PC-3 (cell line): ENCODE measurements around the gene HECTD2. TPM values are rescaled to one million over a fixed set of nuclear protein-coding genes. Genes with fewer than 3 reads are reported as not detected.
A peak's percentile ranks its signal among the peaks of the same experiment; 100 is the strongest.

Source experiments
- ATAC-seq: fragments of 200-7000 bp; cut with Tn5 transposase; 2 replicates; pipeline ENCODE4 v1.9.1; 2020; ENCODE audit warnings: mild to moderate bottlenecking, moderate library complexity
- BruUV-seq: library from RNA; stranded (reverse); fragments of 400-500 nt; replicated peaks from 2 replicates; lab custom pipeline; 2021; lab: Mats Ljungman, UMichigan
- CTCF ChIA-PET: fragments of 300-600 bp; sonication (Branson Sonifier 250); formaldehyde crosslinking; loops from one replicate; lab custom pipeline; 2022; ENCODE audit warnings: antibody characterized with exemption; lab: Charles Lee
- POLR2A ChIA-PET: fragments of 300-600 bp; sonication (Branson Sonifier 250); formaldehyde crosslinking; loops from one replicate; lab custom pipeline; 2022; ENCODE audit warnings: antibody characterized with exemption; ENCODE audit not compliant: unreplicated experiment; lab: Charles Lee
- DNase-seq: peaks from one replicate; pipeline ENCODE4 v3.0.0-alpha.2; 2015
- H2AFZ ChIP-seq: fragments of 300-600 bp; sonication (generic); 2 replicates; pipeline ENCODE4 v1.6.0; 2016; ENCODE audit warnings: antibody characterized with exemption, low read length
- H3F3A ChIP-seq: fragments of 300-600 bp; sonication (generic); one replicate; pipeline ENCODE4 v1.6.0; 2017; ENCODE audit warnings: antibody characterized with exemption, low read length, control low read depth, mild to moderate bottlenecking; ENCODE audit not compliant: unreplicated experiment
- H3K27ac ChIP-seq: fragments of 300-600 bp; sonication (generic); 2 replicates; pipeline ENCODE4 v1.5.1; 2016; ENCODE audit warnings: mild to moderate bottlenecking, low read length
- H3K27me3 ChIP-seq: fragments of 300-600 bp; sonication (generic); 2 replicates; pipeline ENCODE4 v1.6.1; 2016; ENCODE audit warnings: low read length, mixed read lengths
- H3K36me3 ChIP-seq: fragments of 300-600 bp; sonication (generic); 2 replicates; pipeline ENCODE4 v1.6.1; 2016; ENCODE audit warnings: low read depth, mixed run types, low read length, mixed read lengths
- H3K4me1 ChIP-seq: fragments of 300-600 bp; sonication (generic); 2 replicates; pipeline ENCODE4 v1.5.1; 2016; ENCODE audit warnings: low read length; ENCODE audit not compliant: insufficient read depth
- H3K4me2 ChIP-seq: fragments of 300-600 bp; sonication (generic); 2 replicates; pipeline ENCODE4 v1.6.0; 2016; ENCODE audit warnings: low read length
- H3K4me3 ChIP-seq: fragments of 300-600 bp; sonication (generic); 2 replicates; pipeline ENCODE4 v1.5.1; 2016; ENCODE audit warnings: mild to moderate bottlenecking, low read length, mixed read lengths
- H3K79me2 ChIP-seq: fragments of 300-600 bp; sonication (generic); 2 replicates; pipeline ENCODE4 v1.6.1; 2017; ENCODE audit warnings: low read length, mixed read lengths
- H3K9ac ChIP-seq: fragments of 300-600 bp; sonication (generic); 2 replicates; pipeline ENCODE4 v1.6.0; 2016; ENCODE audit warnings: mild to moderate bottlenecking, low read length
- H3K9me2 ChIP-seq: fragments of 300-600 bp; sonication (generic); replicated peaks from 2 replicates; pipeline ENCODE4 v1.6.1; 2016; ENCODE audit warnings: mixed run types, low read length, mixed read lengths
- H3K9me3 ChIP-seq: fragments of 300-600 bp; sonication (generic); 2 replicates; pipeline ENCODE4 v1.6.1; 2016; ENCODE audit warnings: low read length, mixed read lengths
- H4K20me1 ChIP-seq: fragments of 300-600 bp; sonication (generic); 2 replicates; pipeline ENCODE4 v1.6.1; 2016; ENCODE audit warnings: low read length, mixed read lengths
- CTCF ChIP-seq: fragments of 300-600 bp; sonication (generic); conservative IDR thresholded peaks from 2 replicates; pipeline ENCODE4 v1.5.1; 2017; ENCODE audit warnings: antibody characterized with exemption, low read depth, mild to moderate bottlenecking, low read length
- EZH2 ChIP-seq: fragments of 300-600 bp; sonication (generic); IDR thresholded peaks from one replicate; pipeline ENCODE4 v1.6.1; 2017; ENCODE audit warnings: antibody characterized with exemption, mild to moderate bottlenecking, low read length; ENCODE audit not compliant: unreplicated experiment
- EZH2phosphoT487 ChIP-seq: fragments of 300-600 bp; sonication (generic); IDR thresholded peaks from 2 replicates; pipeline ENCODE4 v1.6.1; 2018; ENCODE audit warnings: mild to moderate bottlenecking, antibody characterized with exemption, low read length, borderline replicate concordance
- intact Hi-C: fragments of 100-400 bp; cut with micrococcal nuclease; formaldehyde crosslinking; loops from 2 replicates; pipeline ENCODE4 v1.9.0; 2023
- total RNA-seq: library from RNA; depleted of rRNA; stranded (reverse); fragments of >200 nt; gene quantifications from 2 replicates; pipeline ENCODE4 v1.2.3, GENCODE V29; 2014

Gene HECTD2
- total RNA-seq, 1 experiment from 2014 or later = 2.9 TPM

- ATAC-seq = no peak
- Histone ChIP-seq H3K9ac (no peak overlapping the region), H3F3A (no peaks in the 10 kb centered on the region), H3K79me2 (no peaks in the 10 kb centered on the region), H2AFZ (no peak overlapping the region), H3K9me3 (no peaks in the 10 kb centered on the region), H4K20me1 (no peaks in the 10 kb centered on the region), H3K4me2 (0 out of 2 replicates have a peak overlapping the region, but pooled peaks have one; percentile 31), H3K27me3 (no peaks in the 10 kb centered on the region), H3K9me2 (no peaks in the 10 kb centered on the region), H3K4me1 (peaks cover 27% of the 10 kb centered on the region), H3K36me3 (no peaks in the 10 kb centered on the region), H3K27ac (no peak overlapping the region), H3K4me3 (no peak overlapping the region)
- intact Hi-C loops = no loop called here
- TF ChIP-seq CTCF = no peak
- TF ChIP-seq EZH2phosphoT487 = no peak
- TF ChIP-seq EZH2 = no peak
- ChIA-PET CTCF (no interaction called here), POLR2A (no interaction called here)
- no peak for DNase-seq
- BruUV-seq = no TSS peak
Measured at GRCh38 chr10:91512458-91512857, 102.3 kb downstream of the HECTD2 start.

GRCh38 chr10:91513598-91514424, 103.7 kb downstream of the HECTD2 start:
- BruUV-seq = no TSS peak
- no peak overlapping the region for H3K27ac ChIP-seq

More at GRCh38 chr10:91513598-91514424, 103.7 kb downstream of the HECTD2 start:
- Histone ChIP-seq H3K36me3 (no peaks in the 10 kb centered on the region), H4K20me1 (no peaks in the 10 kb centered on the region), H2AFZ (no peak overlapping the region), H3K79me2 (no peaks in the 10 kb centered on the region), H3K4me2 (peak overlapping the region; percentile 4; the same call in 1 of the 2 replicates), H3K27me3 (no peaks in the 10 kb centered on the region), H3F3A (no peaks in the 10 kb centered on the region), H3K9me3 (no peaks in the 10 kb centered on the region), H3K9ac (no peak overlapping the region), H3K4me3 (no peak overlapping the region), H3K9me2 (no peaks in the 10 kb centered on the region), H3K4me1 (peaks cover 27% of the 10 kb centered on the region)
- TF ChIP-seq CTCF = no peak
- TF ChIP-seq EZH2phosphoT487 = no peak
- TF ChIP-seq EZH2 = no peak
- ChIA-PET CTCF (no interaction called here), POLR2A (no interaction called here)
- DNase-seq (peak; percentile 26), ATAC-seq (peak; percentile 37; the same call in 1 of the 2 replicates)
- intact Hi-C loops = no loop called here
